Cardiac fibroblast (primary cell): ENCODE data around the gene TUT1.

ENCODE experiments used
- DNase-seq, 2 donors: peaks; one replicate each; pipeline versions ENCODE4 v3.0.0 to v3.0.0-alpha.2; 2010; ENCODE audit warnings: low read depth in 2 of 2
- H3K4me3 ChIP-seq, 2 donors: replicated peaks in 1 of 2; 1 replicate in 1 of 2; 2 replicates in 1 of 2; pipeline ENCODE4 v1.5.1; 2011; ENCODE audit warnings: low read depth in 2 of 2, low read length in 2 of 2, mild to moderate bottlenecking in 2 of 2, moderate library complexity in 1 of 2
- CTCF ChIP-seq: IDR thresholded peaks from one replicate; pipeline ENCODE4 v1.5.1; 2011; ENCODE audit warnings: low read depth, mild to moderate bottlenecking, low read length, inconsistent platforms

TUT1 gene

GRCh38 chr11:62580959-62581715 is 10.2 kb downstream of the TUT1 start:
- TF ChIP-seq CTCF: no peak
- H3K4me3 ChIP-seq: no peak overlapping the region
- no peak for DNase-seq

- DNase-seq: no peak
- no peak for TF ChIP-seq CTCF
- H3K4me3 ChIP-seq: no peak overlapping the region
These were observed 12.1 kb downstream of the TUT1 start for GRCh38 chr11:62579252-62579651.

GRCh38 chr11:62578541-62578940 is 12.8 kb downstream of the TUT1 start:
- H3K4me3 ChIP-seq: no peak overlapping the region
- DNase-seq: no peak
- no peak for TF ChIP-seq CTCF

DNA sequence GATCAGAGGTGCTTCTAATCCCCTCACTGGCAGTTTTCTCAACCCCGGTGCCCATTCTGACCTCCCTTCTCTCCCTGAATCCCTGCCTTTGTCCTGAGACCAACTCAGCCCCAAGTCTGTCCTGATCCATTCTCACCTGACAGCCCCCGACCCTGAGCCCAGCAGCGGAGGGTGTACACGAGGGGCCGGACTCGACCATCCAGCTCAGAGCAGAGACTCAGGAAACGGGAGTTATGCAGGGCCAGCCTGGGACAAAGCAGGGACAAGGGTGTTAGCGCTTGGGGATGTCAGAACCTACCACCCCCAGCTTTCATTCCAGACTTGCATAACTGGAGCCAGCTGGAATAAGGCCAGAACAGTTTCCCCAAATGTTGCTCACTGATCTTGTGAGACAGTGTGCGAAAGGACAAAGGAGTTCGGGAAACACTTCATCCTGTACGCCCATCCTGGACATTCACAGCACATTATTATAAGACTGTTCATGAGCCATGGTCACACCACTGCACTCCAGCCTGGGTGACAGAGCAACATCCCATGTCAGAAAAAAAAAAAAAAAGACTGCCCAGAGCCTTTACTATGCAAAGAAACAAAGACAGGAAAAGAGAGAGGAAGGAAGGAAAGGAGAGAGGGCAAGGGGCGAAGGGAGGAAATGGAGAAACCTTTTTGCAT is 14.1 kb downstream of the TUT1 start:
- no peak for TF ChIP-seq CTCF
- peak; percentile 63 to 71 for DNase-seq
- no peak overlapping the region for H3K4me3 ChIP-seq

DNA sequence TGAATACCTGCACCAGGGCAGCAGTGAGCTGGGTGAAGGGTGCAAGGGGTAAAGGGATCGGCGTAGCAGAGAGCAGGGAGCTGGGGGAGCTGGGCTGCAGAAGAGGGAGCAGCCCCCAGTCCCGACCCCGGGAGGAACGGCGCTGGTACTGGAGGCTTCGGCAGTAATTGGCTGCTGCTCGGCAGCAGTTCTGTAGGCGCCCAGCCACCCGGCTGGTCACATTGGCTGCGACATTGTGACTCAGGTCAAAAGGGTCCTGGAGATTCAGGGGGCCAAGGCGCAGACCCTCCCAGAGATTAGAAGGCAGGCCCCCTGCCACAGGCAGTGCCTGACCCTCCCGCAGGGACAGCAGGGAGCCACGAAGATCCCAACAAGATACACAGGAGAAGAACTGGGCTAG is 15.5 kb downstream of the TUT1 start:
- DNase-seq: no peak
- H3K4me3 ChIP-seq: peak overlapping the region in 1 of 2 donors; percentile 70
- no peak for TF ChIP-seq CTCF

DNA sequence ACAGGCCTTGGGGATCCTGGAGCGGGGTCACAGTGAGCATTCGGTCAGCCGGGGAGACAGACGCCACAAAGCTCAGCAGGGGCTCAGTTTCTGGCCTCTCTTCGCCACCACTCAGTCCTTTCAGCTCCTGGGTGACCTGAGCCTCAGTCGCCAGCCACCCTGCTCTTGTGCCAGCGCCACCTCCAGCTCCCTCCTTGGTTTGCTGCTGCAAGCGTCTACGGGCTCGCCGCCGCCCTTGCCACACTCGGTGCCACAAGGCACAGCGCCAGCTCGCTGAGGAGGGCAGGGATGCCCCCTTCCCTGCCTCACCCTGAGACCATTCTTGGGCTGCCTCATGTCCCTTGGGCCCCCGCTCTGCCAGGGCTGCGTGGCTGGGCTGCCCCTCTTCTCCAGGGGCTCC is 16.2 kb downstream of the TUT1 start:
- no peak for TF ChIP-seq CTCF
- DNase-seq: no peak

More for the DNA sequence above, 16.2 kb downstream of the TUT1 start:
- peak overlapping the region; percentile 65 to 70 for H3K4me3 ChIP-seq
